Inferior parietal cortex (tissue), 1 donor: ENCODE measurements around the gene ID3.

Source experiments
- DNase-seq: peaks from one replicate; pipeline ENCODE4 v3.0.0-alpha.2; 2016; ENCODE audit errors: extremely low spot score

Gene ID3

GRCh38 chr1:23527900-23528249 lies 31.4 kb downstream of the ID3 start:
- DNase-seq, result no peak

GRCh38 chr1:23527366-23527765 lies 31.9 kb downstream of the ID3 start:
- DNase-seq, result no peak

- DNase-seq, result no peak
Observed at GRCh38 chr1:23526329-23527041, 32.8 kb downstream of the ID3 start.

GRCh38 chr1:23525558-23526250 lies 33.6 kb downstream of the ID3 start:
- no peak for DNase-seq

GRCh38 chr1:23524716-23525401 lies 34.4 kb downstream of the ID3 start:
- DNase-seq, result no peak

- DNase-seq, result no peak
Observed at GRCh38 chr1:23524163-23524562, 35.1 kb downstream of the ID3 start.

GRCh38 chr1:23522244-23522982 lies 36.9 kb downstream of the ID3 start:
- DNase-seq, result no peak

GRCh38 chr1:23521588-23521987 lies 37.7 kb downstream of the ID3 start:
- DNase-seq, result no peak

- no peak for DNase-seq
Observed at GRCh38 chr1:23517581-23517980, 41.7 kb downstream of the ID3 start.

GRCh38 chr1:23515905-23516304 lies 43.4 kb downstream of the ID3 start:
- DNase-seq, result no peak

- DNase-seq, result no peak
Observed at GRCh38 chr1:23514111-23514679, 45.1 kb downstream of the ID3 start.

- no peak for DNase-seq
Observed at GRCh38 chr1:23509896-23510295, 49.4 kb downstream of the ID3 start.
